Hematopoietic multipotent progenitor cell treated with erythropoietin and hydrocortisone succinate and interleukin-3 and kit ligand, for 8 days (in vitro differentiated cells): Measurements from ENCODE around the gene ZNF154.
"Not testable (repeated sequence)": the region's sequence is repeated elsewhere in the genome, so short reads cannot be mapped to it uniquely, and the experiment has no call there.

Experiments used
- DNase-seq: peaks from one replicate; pipeline ENCODE4 v3.0.0-alpha.2; 2015

ZNF154 gene

GRCh38 chr19:57708641-57709361, at the start of gene ZNF154:
Gene ZNF154 (minus strand): TSS chr19:57709204. CDS start chr19:57708971, 233 bp downstream.
- peak; percentile 56 for DNase-seq

- DNase-seq = no peak
These were observed 48.9 kb upstream of the ZNF154 start for GRCh38 chr19:57757941-57758340.

GRCh38 chr19:57755031-57755430, 46.0 kb upstream of the ZNF154 start:
- no peak for DNase-seq

GRCh38 chr19:57754091-57754673, 45.2 kb upstream of the ZNF154 start:
- no peak for DNase-seq

GRCh38 chr19:57748029-57748428, 39.0 kb upstream of the ZNF154 start:
- no peak for DNase-seq

- peak; percentile 46 for DNase-seq
These were observed 38.4 kb upstream of the ZNF154 start for GRCh38 chr19:57747472-57747807.

GRCh38 chr19:57746580-57747471, 37.8 kb upstream of the ZNF154 start, which contains the start of gene ZNF776:
Gene ZNF776 (plus strand): TSS chr19:57746815. CDS start chr19:57747059, 244 bp downstream.
- peak; percentile 97 for DNase-seq

- not testable (repeated sequence) for DNase-seq
These were observed 29.8 kb upstream of the ZNF154 start for GRCh38 chr19:57738770-57739169.

GRCh38 chr19:57738320-57738719, 29.3 kb upstream of the ZNF154 start:
- peak; percentile 38 for DNase-seq

GRCh38 chr19:57720878-57721277, 11.9 kb upstream of the ZNF154 start:
- DNase-seq = no peak

GRCh38 chr19:57719901-57720519, 11.0 kb upstream of the ZNF154 start:
- DNase-seq = no peak

- no peak for DNase-seq
These were observed 10.4 kb upstream of the ZNF154 start for GRCh38 chr19:57719424-57719823.

GRCh38 chr19:57712222-57712621, 3.2 kb upstream of the ZNF154 start:
- DNase-seq = peak; percentile 60

- no peak for DNase-seq
These were observed 612 bp upstream of the ZNF154 start for GRCh38 chr19:57709616-57710015.

- no peak for DNase-seq
These were observed 2.7 kb downstream of the ZNF154 start for GRCh38 chr19:57706346-57706745.

- DNase-seq = no peak
These were observed 7.4 kb downstream of the ZNF154 start for GRCh38 chr19:57701625-57702024.

GRCh38 chr19:57689750-57690149, 19.3 kb downstream of the ZNF154 start:
- DNase-seq = no peak

GRCh38 chr19:57688011-57688763, 20.8 kb downstream of the ZNF154 start:
- DNase-seq = no peak

- no peak for DNase-seq
These were observed 21.5 kb downstream of the ZNF154 start for GRCh38 chr19:57687363-57688010.

GRCh38 chr19:57686727-57687126, 22.3 kb downstream of the ZNF154 start:
- no peak for DNase-seq

- DNase-seq = no peak
These were observed 26.7 kb downstream of the ZNF154 start for GRCh38 chr19:57682226-57682766.

- no peak for DNase-seq
These were observed 33.1 kb downstream of the ZNF154 start for GRCh38 chr19:57675881-57676280.
